Pulmonary artery endothelial cell (primary cell): ENCODE results near the gene TCP11X1. TPM values are rescaled to one million over a fixed set of nuclear protein-coding genes. Genes with fewer than 3 reads are reported as not detected.
"Not testable (repeated sequence)": the region's sequence is repeated elsewhere in the genome, so short reads cannot be mapped to it uniquely, and the experiment has no call there.

Experiments
- DNase-seq: peaks from one replicate; pipeline ENCODE4 v3.0.0-alpha.2; 2011; ENCODE audit warnings: low read depth, low spot score
- total RNA-seq: library from RNA; depleted of rRNA; stranded (reverse); fragments of >200 nt; gene quantifications from 2 replicates; pipeline ENCODE4 v1.2.3, GENCODE V29; 2014

TCP11X1 gene
- not detected in 2 replicates for total RNA-seq

- not testable (repeated sequence) for DNase-seq
Measured at GRCh38 chrX:102214986-102215385, at the start of gene TCP11X1. Gene TCP11X1 (plus strand): TSS chrX:102215301.

- no peak for DNase-seq
Measured at GRCh38 chrX:102185967-102186720, 29.0 kb upstream of the TCP11X1 start.

- not testable (repeated sequence) for DNase-seq
Measured at GRCh38 chrX:102207940-102208339, 7.2 kb upstream of the TCP11X1 start.

GRCh38 chrX:102216497-102216896 lies 1.4 kb downstream of the TCP11X1 start:
- DNase-seq = not testable (repeated sequence)

- not testable (repeated sequence) for DNase-seq
Measured at GRCh38 chrX:102235678-102236077, 20.6 kb downstream of the TCP11X1 start.

- not testable (repeated sequence) for DNase-seq
Measured at GRCh38 chrX:102240265-102240664, 25.2 kb downstream of the TCP11X1 start.

GRCh38 chrX:102246893-102247292 lies 31.8 kb downstream of the TCP11X1 start, which contains the start of gene NXF2:
Gene NXF2 (plus strand): TSS chrX:102247167. CDS start chrX:102307079, 59,912 bp downstream.
- not testable (repeated sequence) for DNase-seq

GRCh38 chrX:102272231-102272630 lies 57.1 kb downstream of the TCP11X1 start:
- DNase-seq = not testable (repeated sequence)

Other genes with a start within 250 kb of the TCP11X1 start
- 0.13 TPM in 1 of 2 replicates, not detected in the other for gene TCEAL2, start 89.6 kb upstream of the TCP11X1 start, total RNA-seq
- gene TCEAL6, start 72.8 kb upstream of the TCP11X1 start, total RNA-seq = not detected in 2 replicates
- 2.4 and 3.5 TPM in 2 replicates for gene BEX5, start 59.3 kb upstream of the TCP11X1 start, total RNA-seq
- gene NXF2, start 31.9 kb downstream of the TCP11X1 start, total RNA-seq = not detected in 2 replicates
- not detected in 2 replicates for gene NXF2B, start 224.7 kb downstream of the TCP11X1 start, total RNA-seq